Endodermal cell (in vitro differentiated cells): Measurements from ENCODE around the gene ERBB4. TPM values are rescaled to one million over a fixed set of nuclear protein-coding genes. Genes with fewer than 3 reads are reported as not detected.
A peak's percentile ranks its signal among the peaks of the same experiment; 100 is the strongest.

ENCODE experiments used
- DNase-seq: peaks from one replicate; pipeline ENCODE4 v3.0.0-alpha.2; 2017
- H3K27ac ChIP-seq: 2 replicates; pipeline ENCODE4 v1.5.1; 2013; ENCODE audit warnings: mild to moderate bottlenecking, low read depth, low read length, moderate library complexity
- H3K27me3 ChIP-seq: 2 replicates; pipeline ENCODE4 v1.6.1; 2013; ENCODE audit warnings: mild to moderate bottlenecking, low read length, moderate library complexity; ENCODE audit not compliant: insufficient read depth, control insufficient read depth, poor library complexity, severe bottlenecking
- H3K36me3 ChIP-seq: 2 replicates; pipeline ENCODE4 v1.7.0; 2013; ENCODE audit warnings: mild to moderate bottlenecking, low read length, moderate library complexity; ENCODE audit not compliant: control insufficient read depth, insufficient read depth
- H3K4me1 ChIP-seq: one replicate; pipeline ENCODE4 v1.7.0; 2013; ENCODE audit warnings: low read length; ENCODE audit not compliant: control insufficient read depth, insufficient read depth
- H3K4me3 ChIP-seq: 2 replicates; pipeline ENCODE4 v1.5.1; 2013; ENCODE audit warnings: mild to moderate bottlenecking, low read length, moderate library complexity
- H3K9ac ChIP-seq: 2 replicates; pipeline ENCODE4 v1.6.1; 2013; ENCODE audit warnings: mild to moderate bottlenecking, low read length, moderate library complexity; ENCODE audit not compliant: poor library complexity, severe bottlenecking; ENCODE audit errors: extremely low read depth
- H3K9me3 ChIP-seq: 2 replicates; pipeline ENCODE4 v1.6.1; 2013; ENCODE audit warnings: mild to moderate bottlenecking, low read length, moderate library complexity; ENCODE audit not compliant: control insufficient read depth
- H3K27ac Mint-ChIP-seq: 2 replicates; pipeline ENCODE4 v1.8.0; 2020; ENCODE audit warnings: mixed read lengths
- H3K27me3 Mint-ChIP-seq: 2 replicates; pipeline ENCODE4 v1.8.0; 2021; ENCODE audit warnings: mild to moderate bottlenecking, mixed read lengths; ENCODE audit not compliant: insufficient read depth
- H3K36me3 Mint-ChIP-seq: 2 replicates; pipeline ENCODE4 v1.8.0; 2020; ENCODE audit warnings: low read depth, mixed read lengths
- H3K4me1 Mint-ChIP-seq: 2 replicates; pipeline ENCODE4 v1.8.0; 2020; ENCODE audit warnings: mixed read lengths
- H3K4me3 Mint-ChIP-seq: 2 replicates; pipeline ENCODE4 v1.8.0; 2020; ENCODE audit warnings: mild to moderate bottlenecking, moderate library complexity, mixed read lengths
- H3K9me3 Mint-ChIP-seq: 2 replicates; pipeline ENCODE4 v1.8.0; 2020; ENCODE audit warnings: mild to moderate bottlenecking, mixed read lengths
- CTCF ChIP-seq: fragments of 200-600 bp; sonication (generic); conservative IDR thresholded peaks from 2 replicates; pipeline ENCODE4 v1.5.0; 2021; ENCODE audit warnings: antibody characterized with exemption, mild to moderate bottlenecking
- WGBS, 2 experiments: methylation state at CpG; one replicate each; pipeline versions ENCODE4 v1.1.5 to v1.1.7; 2013; ENCODE audit warnings: missing lambda C conversion rate in 2 of 2, mixed read lengths in 1 of 2; ENCODE audit not compliant: insufficient coverage in 1 of 2, insufficient read length in 1 of 2; 5-methylcytosine and 5-hydroxymethylcytosine counted together
- total RNA-seq, 2 donors: library from RNA; stranded (reverse); fragmentation: NEBNext Ultra II Directional in 1 of 2; extraction: Animal tissue kit (Norgen Biotek cat#: 25700) in 1 of 2; gene quantifications; 2 replicates in 1 of 2; 3 replicates in 1 of 2; pipeline ENCODE4 v1.2.1, GENCODE V29; 2021

The ERBB4 gene
- total RNA-seq, 2 donors from 2014 or later = 154 to 158 TPM

GRCh38 chr2:212153923-212154322 lies 384.7 kb downstream of the ERBB4 start:
- no peaks in the 10 kb centered on the region for H3K9me3 Mint-ChIP-seq
- TF ChIP-seq CTCF = no peak
- H3K9ac ChIP-seq = no peak overlapping the region
- H3K27ac Mint-ChIP-seq = no peak overlapping the region
- no peak overlapping the region for H3K4me3 ChIP-seq
- no peak overlapping the region for H3K4me3 Mint-ChIP-seq
- no peaks in the 10 kb centered on the region for H3K9me3 ChIP-seq
- 100% methylated on average over 1 to 2 of the region's 2 CpGs for WGBS, 2 experiments
- H3K27ac ChIP-seq = no peak overlapping the region
- H3K36me3 Mint-ChIP-seq = no peaks in the 10 kb centered on the region
- no peaks in the 10 kb centered on the region for H3K27me3 Mint-ChIP-seq
- H3K4me1 ChIP-seq = no peaks in the 10 kb centered on the region
- DNase-seq = no peak
- H3K27me3 ChIP-seq = no peaks in the 10 kb centered on the region
- no peaks in the 10 kb centered on the region for H3K4me1 Mint-ChIP-seq
- H3K36me3 ChIP-seq = no peaks in the 10 kb centered on the region

- H3K36me3 Mint-ChIP-seq = no peaks in the 10 kb centered on the region
- Histone ChIP-seq H3K4me3 (no peak overlapping the region), H3K27ac (no peak overlapping the region), H3K9ac (no peak overlapping the region), H3K4me1 (no peaks in the 10 kb centered on the region), H3K36me3 (no peaks in the 10 kb centered on the region), H3K9me3 (no peaks in the 10 kb centered on the region), H3K27me3 (no peaks in the 10 kb centered on the region)
- H3K27ac Mint-ChIP-seq = no peak overlapping the region
- TF ChIP-seq CTCF = peak; percentile 78
- no peaks in the 10 kb centered on the region for H3K9me3 Mint-ChIP-seq
- WGBS, 2 experiments = 92% methylated on average over 2 of the region's 2 CpGs; no CpG with 5 or more reads in 1 of the 2 experiments
- no peaks in the 10 kb centered on the region for H3K27me3 Mint-ChIP-seq
- DNase-seq = no peak
- no peak overlapping the region for H3K4me3 Mint-ChIP-seq
- H3K4me1 Mint-ChIP-seq = no peaks in the 10 kb centered on the region
These were observed 390.6 kb downstream of the ERBB4 start for GRCh38 chr2:212147921-212148513.

- no peak for TF ChIP-seq CTCF
- Histone ChIP-seq H3K27me3 (no peaks in the 10 kb centered on the region), H3K4me1 (no peaks in the 10 kb centered on the region), H3K27ac (no peak overlapping the region), H3K36me3 (no peaks in the 10 kb centered on the region), H3K4me3 (no peak overlapping the region), H3K9ac (no peak overlapping the region), H3K9me3 (no peaks in the 10 kb centered on the region)
- DNase-seq = no peak
- no peak overlapping the region for H3K4me3 Mint-ChIP-seq
- H3K4me1 Mint-ChIP-seq = no peaks in the 10 kb centered on the region
- no peak overlapping the region for H3K27ac Mint-ChIP-seq
- no peaks in the 10 kb centered on the region for H3K36me3 Mint-ChIP-seq
- H3K9me3 Mint-ChIP-seq = no peaks in the 10 kb centered on the region
- H3K27me3 Mint-ChIP-seq = no peaks in the 10 kb centered on the region
- 84% methylated on average over 3 of the region's 3 CpGs; no CpG with 5 or more reads in 1 of the 2 experiments for WGBS, 2 experiments
These were observed 392.2 kb downstream of the ERBB4 start for GRCh38 chr2:212146416-212146815.
